RWPE2 (cell line): Measurements from ENCODE around the gene PDE6A.

Experiments used
- ATAC-seq: fragments of 200-7000 bp; cut with Tn5 transposase; 3 replicates; pipeline ENCODE4 v1.9.1; 2021; ENCODE audit warnings: low read depth
- DNase-seq: peaks from one replicate; pipeline ENCODE4 v3.0.0-alpha.2; 2020; ENCODE audit warnings: low spot score
- H3K27ac ChIP-seq: fragments of 450-650 bp; 2 replicates; pipeline ENCODE4 v1.5.1; 2017; ENCODE audit warnings: mild to moderate bottlenecking; ENCODE audit not compliant: poor library complexity, severe bottlenecking
- H3K27me3 ChIP-seq: fragments of 250-450 bp; sonication (Bioruptor Pico); 2 replicates; pipeline ENCODE4 v1.5.1; 2021; ENCODE audit warnings: mild to moderate bottlenecking, moderate library complexity; ENCODE audit not compliant: insufficient read depth, poor library complexity, severe bottlenecking
- H3K36me3 ChIP-seq: fragments of 250-450 bp; sonication (Bioruptor Pico); 2 replicates; pipeline ENCODE4 v1.5.1; 2020; ENCODE audit warnings: low read depth, mild to moderate bottlenecking, moderate library complexity
- H3K4me1 ChIP-seq: fragments of 250-450 bp; sonication (Bioruptor Pico); 2 replicates; pipeline ENCODE4 v1.5.1; 2021; ENCODE audit warnings: mild to moderate bottlenecking, moderate library complexity; ENCODE audit not compliant: insufficient read depth, poor library complexity, severe bottlenecking
- H3K4me3 ChIP-seq: fragments of 250-450 bp; sonication (Bioruptor Pico); 2 replicates; pipeline ENCODE4 v1.5.1; 2021; ENCODE audit warnings: mild to moderate bottlenecking, moderate library complexity; ENCODE audit not compliant: severe bottlenecking
- H3K9me3 ChIP-seq: fragments of 250-450 bp; sonication (Bioruptor Pico); 2 replicates; pipeline ENCODE4 v1.5.1; 2021; ENCODE audit warnings: mild to moderate bottlenecking, moderate library complexity; ENCODE audit not compliant: severe bottlenecking
- TF ChIP-seq, protein P1 (sequence below): fragments of 450-650 bp; IDR thresholded peaks from one replicate; pipeline ENCODE4 v1.5.1; 2017; ENCODE audit warnings: mild to moderate bottlenecking, moderate library complexity; ENCODE audit not compliant: poor library complexity, severe bottlenecking

The PDE6A gene

DNA sequence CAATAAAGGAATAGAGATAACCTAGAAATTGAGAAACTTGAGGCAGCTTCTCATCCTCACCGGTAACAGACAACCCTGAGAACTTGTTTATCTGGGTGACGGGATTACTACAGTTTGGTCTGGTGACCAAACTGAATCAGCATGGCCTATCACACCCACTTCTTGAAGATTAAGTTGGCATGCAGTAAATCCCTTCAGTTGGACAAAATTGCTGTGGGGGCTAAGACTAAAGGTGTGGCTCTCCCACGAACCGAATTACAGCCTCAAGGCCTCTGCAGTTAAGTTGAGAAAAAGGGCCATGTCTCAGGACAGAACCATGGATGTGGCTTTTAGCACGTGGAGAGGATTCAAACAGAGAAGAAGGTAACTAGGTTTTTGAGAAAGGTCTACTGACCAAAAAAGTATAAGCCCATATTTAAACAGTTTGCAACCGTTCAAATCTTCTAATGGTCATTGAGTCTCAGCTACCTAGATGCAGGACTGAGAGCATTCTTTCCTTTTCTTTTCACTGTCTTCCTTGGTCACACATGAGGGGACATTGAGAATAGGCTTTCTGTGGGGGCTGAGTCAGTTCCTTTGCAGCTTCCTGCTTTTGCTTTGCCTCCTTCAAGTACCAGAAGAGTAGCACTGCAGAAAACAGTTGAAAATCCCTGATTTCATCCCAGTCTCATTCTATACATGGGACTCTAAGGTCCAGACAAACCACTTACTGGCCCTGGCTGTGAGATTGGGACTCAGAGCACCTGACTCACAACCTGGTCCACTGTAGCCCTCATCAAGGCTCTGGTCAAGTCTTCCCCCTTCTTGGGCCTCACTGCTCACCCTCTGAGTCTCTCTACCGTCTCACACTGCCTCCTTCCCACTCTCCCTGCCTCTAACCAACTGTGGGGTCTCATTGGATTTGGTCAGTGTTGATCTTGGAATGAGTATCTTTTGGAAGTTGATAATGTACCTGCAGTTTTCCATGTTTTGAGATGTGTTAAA lies 30.9 kb downstream of the PDE6A start:
- H3K27me3 ChIP-seq, result no peaks in the 10 kb centered on the region
- peaks cover 25% of the 10 kb centered on the region for H3K4me1 ChIP-seq
- H3K36me3 ChIP-seq, result no peaks in the 10 kb centered on the region
- no peak overlapping the region for H3K4me3 ChIP-seq
- H3K9me3 ChIP-seq, result no peaks in the 10 kb centered on the region
- peak overlapping the region; percentile 82 for H3K27ac ChIP-seq
- ATAC-seq (no peak), DNase-seq (no peak)
- TF ChIP-seq, protein P1, sequence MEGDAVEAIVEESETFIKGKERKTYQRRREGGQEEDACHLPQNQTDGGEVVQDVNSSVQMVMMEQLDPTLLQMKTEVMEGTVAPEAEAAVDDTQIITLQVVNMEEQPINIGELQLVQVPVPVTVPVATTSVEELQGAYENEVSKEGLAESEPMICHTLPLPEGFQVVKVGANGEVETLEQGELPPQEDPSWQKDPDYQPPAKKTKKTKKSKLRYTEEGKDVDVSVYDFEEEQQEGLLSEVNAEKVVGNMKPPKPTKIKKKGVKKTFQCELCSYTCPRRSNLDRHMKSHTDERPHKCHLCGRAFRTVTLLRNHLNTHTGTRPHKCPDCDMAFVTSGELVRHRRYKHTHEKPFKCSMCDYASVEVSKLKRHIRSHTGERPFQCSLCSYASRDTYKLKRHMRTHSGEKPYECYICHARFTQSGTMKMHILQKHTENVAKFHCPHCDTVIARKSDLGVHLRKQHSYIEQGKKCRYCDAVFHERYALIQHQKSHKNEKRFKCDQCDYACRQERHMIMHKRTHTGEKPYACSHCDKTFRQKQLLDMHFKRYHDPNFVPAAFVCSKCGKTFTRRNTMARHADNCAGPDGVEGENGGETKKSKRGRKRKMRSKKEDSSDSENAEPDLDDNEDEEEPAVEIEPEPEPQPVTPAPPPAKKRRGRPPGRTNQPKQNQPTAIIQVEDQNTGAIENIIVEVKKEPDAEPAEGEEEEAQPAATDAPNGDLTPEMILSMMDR, result no peak

DNA sequence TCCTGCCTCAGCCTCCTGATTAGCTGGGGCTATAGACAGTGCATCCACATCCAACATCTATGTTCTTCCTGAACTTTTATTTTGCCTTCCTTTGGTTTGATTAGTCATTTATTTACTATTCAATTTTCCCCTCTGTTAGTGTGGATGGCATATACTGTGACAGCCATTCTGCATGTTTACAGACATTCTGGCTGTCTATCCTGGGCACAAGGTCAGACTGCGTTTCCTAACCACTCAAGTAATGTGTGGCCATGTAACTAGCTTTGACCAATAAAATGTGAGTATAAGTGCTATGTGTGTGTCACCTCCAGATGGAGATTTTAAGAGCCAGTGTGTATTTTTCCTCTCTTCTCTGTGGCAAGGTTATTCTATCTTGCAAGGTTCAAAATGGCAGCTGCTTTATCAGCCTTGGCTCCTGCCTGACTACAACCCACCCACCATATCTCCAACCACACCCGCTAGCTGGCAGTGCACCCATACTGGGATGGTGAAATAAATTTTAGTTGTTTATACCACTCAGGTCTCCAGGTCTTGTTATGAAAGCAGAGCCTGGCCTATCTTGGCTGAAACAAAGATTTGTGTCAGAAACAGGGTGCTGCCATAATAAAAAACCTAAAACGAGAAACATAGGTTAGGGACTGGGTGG lies 32.2 kb downstream of the PDE6A start:
- DNase-seq, result no peak

DNA sequence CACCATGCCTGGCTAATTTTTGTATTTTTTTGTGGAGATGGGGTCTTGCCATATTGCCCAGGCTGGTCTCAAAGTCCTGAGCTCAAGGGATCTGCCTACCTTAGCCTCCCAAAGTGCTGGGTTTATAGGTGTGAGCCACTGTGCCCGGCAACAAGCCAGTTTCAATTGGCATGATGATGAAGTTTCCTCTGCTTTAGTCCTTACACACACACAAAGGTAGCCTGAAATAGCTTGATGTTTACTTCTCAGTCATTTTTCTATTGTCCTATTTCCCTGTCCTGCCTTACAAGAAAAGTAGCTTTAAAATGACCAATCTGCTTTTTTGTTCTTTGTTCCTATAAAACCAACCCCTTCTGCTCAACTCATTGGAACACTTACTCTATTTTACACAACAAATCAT lies 33.6 kb downstream of the PDE6A start:
- H3K4me1 ChIP-seq, result peaks cover 11% of the 10 kb centered on the region
- no peaks in the 10 kb centered on the region for H3K36me3 ChIP-seq
- ATAC-seq (no peak), DNase-seq (no peak)
- no peak overlapping the region for H3K4me3 ChIP-seq
- TF ChIP-seq, protein P1, result no peak
- H3K27me3 ChIP-seq, result no peaks in the 10 kb centered on the region
- no peaks in the 10 kb centered on the region for H3K9me3 ChIP-seq
- no peak overlapping the region for H3K27ac ChIP-seq

More for the DNA sequence above, 32.2 kb downstream of the PDE6A start:
- Histone ChIP-seq H3K27me3 (no peaks in the 10 kb centered on the region), H3K4me3 (no peak overlapping the region), H3K36me3 (no peaks in the 10 kb centered on the region), H3K9me3 (no peaks in the 10 kb centered on the region), H3K4me1 (peaks cover 24% of the 10 kb centered on the region), H3K27ac (no peak overlapping the region)
- TF ChIP-seq, protein P1, result no peak
- ATAC-seq, result no peak

DNA sequence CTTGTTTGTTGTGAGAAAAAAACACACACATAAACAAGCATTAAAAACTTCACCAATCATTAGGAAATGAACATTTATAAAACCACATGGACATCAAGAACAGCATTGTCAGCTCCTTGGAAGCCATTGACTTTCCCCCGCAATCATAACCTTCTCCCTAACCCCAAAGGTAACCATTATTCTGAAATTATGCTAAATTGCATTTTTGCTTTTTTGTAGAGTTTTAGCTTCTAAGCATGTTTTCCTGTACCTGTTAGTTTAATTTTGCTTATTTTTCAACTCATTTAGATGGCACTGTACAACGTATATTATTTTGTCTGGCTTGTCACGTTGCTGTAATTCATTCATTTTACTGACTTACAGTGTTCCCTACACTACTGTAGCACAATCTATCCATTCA lies 36.8 kb downstream of the PDE6A start:
- no peaks in the 10 kb centered on the region for H3K27me3 ChIP-seq
- TF ChIP-seq, protein P1, result no peak
- ATAC-seq (no peak), DNase-seq (no peak)
- H3K27ac ChIP-seq, result no peak overlapping the region
- H3K4me1 ChIP-seq, result no peaks in the 10 kb centered on the region
- H3K9me3 ChIP-seq, result no peaks in the 10 kb centered on the region
- no peak overlapping the region for H3K4me3 ChIP-seq
- no peaks in the 10 kb centered on the region for H3K36me3 ChIP-seq
